BLaER1 treated with 17β-estradiol and CSF1 and Interleukin-3, amounts not matched to agents 10 nM and 100 nM (cell line): ENCODE data around the gene MAPK1.

Experiments
- H3K27ac ChIP-seq, 11 experiments: shearing (Covaris generic); formaldehyde crosslinking; 2 replicates each; pipeline ENCODE4 v1.8.1; 2022
- H3K27me3 ChIP-seq, 11 experiments: shearing (Covaris generic); formaldehyde crosslinking; 2 replicates each; pipeline ENCODE4 v1.8.1; 2022
- H3K36me3 ChIP-seq, 11 experiments: shearing (Covaris generic); formaldehyde crosslinking; 2 replicates each; pipeline ENCODE4 v1.8.1; 2022
- H3K4me1 ChIP-seq, 10 experiments: shearing (Covaris generic); formaldehyde crosslinking; 2 replicates each; pipeline ENCODE4 v1.8.1; 2022
- H3K4me2 ChIP-seq, 11 experiments: shearing (Covaris generic); formaldehyde crosslinking; 2 replicates each; pipeline ENCODE4 v1.8.1; 2022
- H3K4me3 ChIP-seq, 10 experiments: shearing (Covaris generic); formaldehyde crosslinking; 2 replicates each; pipeline ENCODE4 v1.8.1; 2022
- H3K9ac ChIP-seq, 11 experiments: shearing (Covaris generic); formaldehyde crosslinking; 2 replicates each; pipeline ENCODE4 v1.8.1; 2022
- H3K9me3 ChIP-seq, 11 experiments: shearing (Covaris generic); formaldehyde crosslinking; replicated peaks in 1 of 11; 2 replicates each; pipeline ENCODE4 v1.8.1; 2022
- H4K20me1 ChIP-seq, 11 experiments: shearing (Covaris generic); formaldehyde crosslinking; 2 replicates each; pipeline ENCODE4 v1.8.1; 2022
- Cebpa-rat ChIP-seq, 11 experiments: shearing (Covaris generic); IDR thresholded peaks; 2 replicates each; pipeline ENCODE4 v1.8.1; 2022

Gene MAPK1

DNA sequence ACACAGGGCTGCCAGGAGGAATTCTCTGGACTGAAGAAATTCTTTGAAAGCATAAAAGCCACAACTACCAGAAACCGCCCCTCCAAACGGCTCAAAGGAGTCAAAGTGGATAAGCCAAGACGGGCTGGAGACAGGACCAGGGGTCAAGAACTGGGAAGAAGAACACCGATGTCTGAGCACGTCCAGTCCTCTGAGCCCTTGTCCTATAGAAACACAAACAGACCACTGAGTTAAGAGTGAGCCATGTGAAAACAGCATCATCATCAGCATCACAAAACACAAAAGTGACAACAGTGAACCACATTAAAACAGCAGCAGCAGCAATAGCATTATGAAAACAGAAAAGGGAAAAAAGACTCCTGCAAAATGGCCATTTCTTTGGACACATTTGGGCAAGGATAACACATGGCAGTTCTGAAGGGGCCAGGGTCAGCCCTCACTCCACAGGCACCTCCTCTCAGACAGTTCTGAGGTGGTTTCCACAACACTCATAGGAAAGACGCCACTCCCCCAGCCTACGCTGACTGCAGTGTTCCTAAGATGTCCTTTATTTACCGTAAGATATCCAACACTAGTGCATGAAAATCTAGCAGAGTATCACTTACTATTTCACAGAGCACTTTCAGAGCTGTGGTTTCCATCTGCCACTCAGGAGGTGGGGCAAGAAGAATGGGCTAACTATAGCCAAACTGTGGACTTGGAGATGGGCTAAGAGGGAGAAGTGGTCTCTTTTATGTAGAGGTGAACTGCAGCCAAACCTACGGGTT, 103.2 kb downstream of the MAPK1 start:
- Histone ChIP-seq H3K4me1 (peaks cover 0 to 56% (median 44%) of the 10 kb centered on the region in 10 experiments; a peak in 16 of 20 replicates), H3K27ac (peak overlapping the region in 3 of 11 experiments; percentile 18 to 72 (median 23); a peak in 3 of 22 replicates), H3K36me3 (peaks cover 85 to 99% (median 96%) of the 10 kb centered on the region in 11 experiments), H3K27me3 (no peaks in the 10 kb centered on the region), H3K9me3 (no peaks in the 10 kb centered on the region), H4K20me1 (peaks cover 0 to 68% (median 11%) of the 10 kb centered on the region in 11 experiments; a peak in 13 of 22 replicates), H3K9ac (no peak overlapping the region), H3K4me3 (no peak overlapping the region), H3K4me2 (peak overlapping the region in 4 of 11 experiments; percentile 10 to 31 (median 28); a peak in 4 of 22 replicates)
- no peak for TF ChIP-seq Cebpa-rat (IDR thresholded peaks at IDR 0.05)

DNA sequence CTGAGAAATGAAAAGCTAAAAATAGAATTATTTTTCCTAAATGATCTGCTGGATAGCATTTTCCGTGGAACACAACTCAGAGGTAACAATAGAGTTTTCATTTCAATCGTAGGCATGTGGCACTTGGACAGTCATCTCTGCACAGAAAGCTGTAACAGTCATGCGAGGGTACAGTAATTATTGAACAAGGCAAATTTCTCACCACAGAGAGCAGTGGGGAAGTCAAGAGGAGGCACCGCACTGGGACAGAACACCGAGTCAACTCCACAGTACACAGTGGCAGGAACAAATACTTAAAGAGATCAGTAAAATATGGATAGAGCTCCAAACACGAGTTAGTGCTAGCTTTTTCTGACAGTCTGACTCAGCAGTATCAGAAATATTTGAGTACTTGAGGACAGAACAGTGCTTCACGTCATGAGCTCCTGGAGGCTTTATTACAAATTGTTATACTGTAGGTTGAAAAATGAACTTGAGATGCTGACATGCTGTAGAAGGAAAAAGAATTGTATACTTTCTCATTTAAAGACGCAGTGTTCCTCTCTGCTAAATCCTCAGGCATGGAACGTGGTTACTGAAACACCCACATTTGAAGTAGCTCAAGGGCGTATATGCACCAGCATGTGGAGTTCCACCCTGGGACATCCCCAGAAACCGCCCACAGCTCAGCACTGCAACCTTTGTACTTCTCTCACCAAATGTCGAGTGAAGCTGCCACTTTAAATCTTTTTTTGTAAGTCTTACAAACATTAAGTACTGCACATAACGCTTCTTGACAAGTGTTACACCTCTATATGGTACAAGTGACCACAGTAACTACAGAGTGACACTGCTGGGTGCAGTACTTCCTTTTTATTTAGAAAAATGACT, 104.5 kb downstream of the MAPK1 start:
- Histone ChIP-seq H3K36me3 (peaks cover 85 to 99% (median 94%) of the 10 kb centered on the region in 11 experiments), H3K4me1 (peaks cover 0 to 50% (median 41%) of the 10 kb centered on the region in 10 experiments; a peak in 17 of 20 replicates), H3K9me3 (no peaks in the 10 kb centered on the region), H3K27ac (no peak overlapping the region), H4K20me1 (peaks cover 0 to 68% (median 11%) of the 10 kb centered on the region in 11 experiments; a peak in 13 of 22 replicates), H3K4me3 (no peak overlapping the region), H3K9ac (no peak overlapping the region), H3K4me2 (no peak overlapping the region), H3K27me3 (no peaks in the 10 kb centered on the region)
- no peak for TF ChIP-seq Cebpa-rat (IDR thresholded peaks at IDR 0.05)

DNA sequence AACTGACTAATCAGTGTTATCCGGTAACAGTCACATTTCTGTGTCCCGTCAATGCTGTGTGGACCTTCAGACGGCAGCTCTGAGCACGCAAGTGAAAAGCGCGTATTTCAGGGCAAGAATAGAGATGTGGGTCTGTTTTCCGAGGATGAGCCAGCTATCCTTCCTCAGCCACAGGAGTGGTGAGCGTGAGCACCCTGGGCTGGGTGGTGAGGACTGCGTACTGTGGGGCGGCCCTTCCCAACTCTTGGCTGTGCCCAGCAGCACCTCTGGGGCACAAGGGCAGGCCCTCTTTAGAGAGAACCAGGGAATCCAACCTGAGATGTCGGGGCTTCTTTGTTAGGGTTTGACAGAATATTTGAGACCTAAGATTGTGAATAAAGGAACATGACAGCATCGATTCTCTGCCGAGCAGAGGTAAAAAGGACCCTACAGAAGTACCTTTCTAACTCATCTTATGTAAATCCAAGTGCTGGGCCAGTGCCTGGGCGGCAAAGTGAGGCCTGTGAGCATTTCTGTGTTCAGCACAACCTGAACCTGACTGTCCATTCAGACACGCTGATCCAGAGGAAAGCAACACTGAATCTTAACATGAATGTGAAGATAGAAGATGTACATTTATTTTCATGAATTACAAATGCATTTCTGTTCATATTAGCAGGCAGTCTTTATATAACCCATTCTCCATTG, 105.3 kb downstream of the MAPK1 start:
- H3K9me3 ChIP-seq = no peaks in the 10 kb centered on the region
- no peak overlapping the region for H3K27ac ChIP-seq
- peak overlapping the region in 1 of 11 experiments; percentile 4; a peak in 1 of 22 replicates for H3K9ac ChIP-seq
- H3K36me3 ChIP-seq = peaks cover 82 to 98% (median 92%) of the 10 kb centered on the region in 11 experiments
- no peak for TF ChIP-seq Cebpa-rat (IDR thresholded peaks at IDR 0.05)
- peaks cover 0 to 66% (median 11%) of the 10 kb centered on the region in 11 experiments; a peak in 13 of 22 replicates for H4K20me1 ChIP-seq
- H3K4me2 ChIP-seq = no peak overlapping the region
- peaks cover 5 to 45% (median 36%) of the 10 kb centered on the region in 10 experiments for H3K4me1 ChIP-seq
- H3K27me3 ChIP-seq = no peaks in the 10 kb centered on the region
- no peak overlapping the region for H3K4me3 ChIP-seq

DNA sequence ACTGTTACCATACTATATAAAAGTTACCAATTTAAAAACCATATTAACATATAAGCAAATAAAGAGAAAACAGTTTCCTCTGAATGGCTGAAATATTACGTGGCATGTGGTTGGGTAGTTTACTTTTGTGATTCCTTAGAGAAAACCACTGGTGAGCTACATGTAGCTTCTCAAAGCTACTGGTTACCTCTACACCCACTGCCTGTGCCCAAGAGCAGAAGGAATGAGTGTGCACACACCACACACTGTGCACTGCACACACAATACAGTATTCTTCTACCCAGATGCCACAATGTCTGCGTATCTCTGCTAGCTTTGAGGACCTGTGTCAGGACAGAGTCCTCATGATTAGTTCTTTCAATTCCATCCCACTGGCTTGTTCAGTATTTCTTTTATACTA, 106.4 kb downstream of the MAPK1 start:
- TF ChIP-seq Cebpa-rat (IDR thresholded peaks at IDR 0.05) = no peak
- H3K9me3 ChIP-seq = no peaks in the 10 kb centered on the region
- H3K4me3 ChIP-seq = no peak overlapping the region
- peaks cover 16 to 45% (median 39%) of the 10 kb centered on the region in 10 experiments for H3K4me1 ChIP-seq
- H4K20me1 ChIP-seq = peaks cover 0 to 55% (median 11%) of the 10 kb centered on the region in 11 experiments; a peak in 13 of 22 replicates
- H3K36me3 ChIP-seq = peaks cover 71 to 92% (median 86%) of the 10 kb centered on the region in 11 experiments
- no peaks in the 10 kb centered on the region for H3K27me3 ChIP-seq
- no peak overlapping the region for H3K9ac ChIP-seq
- no peak overlapping the region for H3K27ac ChIP-seq
- peak overlapping the region in 3 of 11 experiments; percentile 4 to 16 (median 7); a peak in 1 of 22 replicates for H3K4me2 ChIP-seq

DNA sequence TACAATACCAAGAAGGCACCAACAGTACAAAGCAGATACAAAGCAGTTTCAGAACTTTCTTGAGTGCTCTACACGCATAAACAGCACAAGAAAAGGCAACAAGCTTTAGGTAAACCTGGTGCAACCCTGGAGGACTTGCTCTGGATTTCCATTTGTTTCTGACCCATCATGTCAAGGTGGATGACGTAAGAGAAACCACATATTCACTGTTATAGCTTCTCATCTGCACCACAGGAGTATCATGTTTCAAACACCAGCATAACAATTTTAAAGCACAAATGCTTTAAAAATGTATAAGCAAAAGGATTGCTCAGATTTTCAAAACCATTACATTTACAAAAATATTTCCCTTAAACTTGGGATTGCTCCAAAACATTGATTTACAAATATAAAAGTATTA, 106.8 kb downstream of the MAPK1 start:
- TF ChIP-seq Cebpa-rat (IDR thresholded peaks at IDR 0.05) = no peak
- H3K9ac ChIP-seq = no peak overlapping the region
- peaks cover 67 to 88% (median 82%) of the 10 kb centered on the region in 11 experiments for H3K36me3 ChIP-seq

DNA sequence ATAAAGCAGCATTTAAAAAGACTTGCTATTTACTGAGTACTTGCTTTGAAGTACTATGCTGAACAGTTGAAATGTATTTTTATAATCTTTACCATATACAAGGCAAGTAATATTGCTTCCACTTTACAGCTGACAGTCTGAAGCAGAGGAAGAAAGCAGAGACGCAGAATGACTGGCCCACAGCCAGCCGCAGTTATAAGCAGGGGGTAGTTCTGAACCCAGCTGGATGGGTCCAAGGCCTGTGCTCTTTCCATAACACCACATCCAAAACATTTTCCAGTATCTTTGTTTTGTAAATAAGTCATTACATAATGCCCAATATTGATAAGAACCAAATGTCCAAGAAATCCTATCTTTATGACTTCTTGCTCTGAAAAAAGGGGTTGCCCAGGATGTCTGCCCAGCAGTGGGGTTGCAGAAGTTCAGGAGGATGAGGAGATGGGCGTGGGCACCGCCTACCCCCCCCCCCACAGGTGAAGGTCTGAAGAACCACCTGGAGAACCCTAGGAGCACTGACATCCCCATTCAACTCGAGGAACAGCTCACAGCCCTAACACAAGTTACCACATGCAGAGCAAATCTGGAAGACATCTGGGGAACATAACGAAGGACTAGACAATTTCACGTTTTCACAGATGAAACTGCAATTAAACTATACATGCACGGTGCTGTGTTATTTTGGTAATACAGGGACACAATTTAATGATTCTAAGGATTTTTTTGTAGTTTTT, 107.6 kb downstream of the MAPK1 start:
- Histone ChIP-seq H3K36me3 (peaks cover 58 to 80% (median 74%) of the 10 kb centered on the region in 11 experiments), H4K20me1 (peaks cover 0 to 58% (median 5%) of the 10 kb centered on the region in 11 experiments; a peak in 11 of 22 replicates), H3K27ac (no peak overlapping the region), H3K9ac (no peak overlapping the region), H3K4me3 (no peak overlapping the region), H3K4me1 (peaks cover 28 to 48% (median 43%) of the 10 kb centered on the region in 10 experiments), H3K9me3 (no peaks in the 10 kb centered on the region), H3K4me2 (no peak overlapping the region), H3K27me3 (no peaks in the 10 kb centered on the region)
- no peak for TF ChIP-seq Cebpa-rat (IDR thresholded peaks at IDR 0.05)

More for the DNA sequence above, 106.8 kb downstream of the MAPK1 start:
- Histone ChIP-seq H3K4me1 (peaks cover 20 to 48% (median 41%) of the 10 kb centered on the region in 10 experiments), H4K20me1 (peaks cover 0 to 57% (median 7%) of the 10 kb centered on the region in 11 experiments; a peak in 12 of 22 replicates), H3K27ac (no peak overlapping the region), H3K4me3 (no peak overlapping the region), H3K9me3 (no peaks in the 10 kb centered on the region), H3K27me3 (no peaks in the 10 kb centered on the region), H3K4me2 (peak overlapping the region in 2 of 11 experiments; percentile 4 to 7; a peak in 2 of 22 replicates)

DNA sequence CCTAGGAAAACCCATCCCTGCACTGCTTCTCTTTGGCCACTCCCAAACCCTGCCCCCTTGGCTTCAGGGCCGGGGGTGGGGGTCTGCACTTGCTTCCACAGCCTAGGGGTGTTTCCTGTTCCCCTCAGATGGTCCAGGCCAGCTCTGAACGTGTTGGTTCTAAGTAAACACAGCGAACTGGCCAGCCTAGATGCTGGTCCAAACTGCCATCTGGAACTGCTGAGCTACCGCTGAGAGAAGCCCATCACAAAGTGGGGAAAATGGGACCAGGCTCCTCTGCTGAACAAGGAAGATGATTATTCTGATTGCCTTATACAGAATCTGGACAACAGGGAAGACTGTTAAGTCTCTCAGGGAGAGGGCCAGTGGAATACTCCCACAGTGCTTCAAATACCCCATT, 108.4 kb downstream of the MAPK1 start:
- no peak overlapping the region for H3K9ac ChIP-seq
- H3K9me3 ChIP-seq = no peaks in the 10 kb centered on the region
- H3K27ac ChIP-seq = no peak overlapping the region
- H3K4me2 ChIP-seq = no peak overlapping the region
- H3K27me3 ChIP-seq = no peaks in the 10 kb centered on the region
- H3K4me1 ChIP-seq = peaks cover 35 to 50% (median 46%) of the 10 kb centered on the region in 10 experiments
- no peak for TF ChIP-seq Cebpa-rat (IDR thresholded peaks at IDR 0.05)
- peaks cover 51 to 72% (median 66%) of the 10 kb centered on the region in 11 experiments for H3K36me3 ChIP-seq
- peaks cover 0 to 56% (median 5%) of the 10 kb centered on the region in 11 experiments; a peak in 11 of 22 replicates for H4K20me1 ChIP-seq
- H3K4me3 ChIP-seq = no peak overlapping the region
